GM18519 (cell line): ENCODE results near the gene SAMD4A.
"Not testable (repeated sequence)": the region's sequence is repeated elsewhere in the genome, so short reads cannot be mapped to it uniquely, and the experiment has no call there.

Experiments used
- ATAC-seq: cut with Tn5 transposase; IDR thresholded peaks from one replicate; pipeline ENCODE4 v1.9.1; 2021; ENCODE audit warnings: mild to moderate bottlenecking, moderate library complexity; ENCODE audit not compliant: unreplicated experiment, low FRiP score

SAMD4A gene

DNA sequence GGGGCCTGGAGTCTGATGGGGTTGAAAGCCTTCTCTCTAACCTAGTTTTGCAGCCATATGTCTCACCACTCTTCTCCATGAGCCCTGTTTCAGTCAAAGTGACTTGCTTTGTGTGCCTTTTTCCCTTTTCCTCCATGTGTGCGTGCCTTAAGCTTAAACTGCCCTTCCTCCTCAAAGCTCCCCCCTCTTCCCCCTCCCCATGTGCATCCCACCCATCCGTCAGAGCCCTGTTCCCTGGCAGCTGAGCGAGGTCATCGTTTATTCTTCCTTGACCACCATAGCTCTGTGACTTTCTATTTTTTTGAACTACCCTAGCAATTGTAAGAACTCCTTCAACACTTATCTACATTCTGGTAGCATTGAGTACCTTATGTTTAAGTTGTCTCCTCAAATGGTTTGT lies 24.9 kb downstream of the SAMD4A start:
- no peak for ATAC-seq

DNA sequence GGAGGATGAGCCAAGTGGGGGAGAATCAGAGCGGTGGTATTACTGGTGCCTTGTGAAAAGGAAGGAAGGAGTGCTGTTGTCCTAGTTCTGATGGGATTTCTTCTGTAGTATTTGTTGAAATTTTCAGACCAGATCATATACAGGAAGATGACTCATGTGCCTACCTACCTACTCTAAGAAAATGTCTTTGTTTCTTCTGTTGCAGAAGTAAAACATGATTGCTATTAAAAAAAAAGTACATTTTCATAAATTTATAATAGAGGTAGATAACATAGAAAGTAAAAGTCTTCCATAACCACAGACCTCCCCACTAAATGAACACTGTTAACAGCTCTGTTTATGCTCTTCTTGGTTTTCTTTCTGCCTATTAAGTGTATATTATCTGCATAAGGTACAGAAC lies 26.9 kb downstream of the SAMD4A start:
- ATAC-seq: no peak

DNA sequence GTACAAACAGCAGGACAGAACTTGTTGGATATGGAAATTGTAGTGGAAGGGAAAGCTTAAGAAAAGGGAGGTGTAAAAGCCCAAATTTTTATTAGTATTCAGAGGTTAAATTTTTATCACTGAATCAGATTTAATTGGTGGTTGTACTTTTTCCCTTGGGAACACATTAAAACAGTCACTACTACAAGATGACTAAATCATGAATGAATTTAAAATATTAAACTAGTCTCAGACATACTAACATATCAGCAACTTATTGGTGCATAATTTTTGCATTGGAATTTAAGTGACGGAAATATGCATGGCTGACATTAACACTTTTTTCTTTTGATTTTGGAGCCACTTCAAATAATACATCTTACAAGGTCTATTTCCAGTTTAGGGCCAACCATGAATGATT lies 27.6 kb downstream of the SAMD4A start:
- ATAC-seq: no peak

GRCh38 chr14:54597795-54598443 lies 31.0 kb downstream of the SAMD4A start:
- no peak for ATAC-seq

DNA sequence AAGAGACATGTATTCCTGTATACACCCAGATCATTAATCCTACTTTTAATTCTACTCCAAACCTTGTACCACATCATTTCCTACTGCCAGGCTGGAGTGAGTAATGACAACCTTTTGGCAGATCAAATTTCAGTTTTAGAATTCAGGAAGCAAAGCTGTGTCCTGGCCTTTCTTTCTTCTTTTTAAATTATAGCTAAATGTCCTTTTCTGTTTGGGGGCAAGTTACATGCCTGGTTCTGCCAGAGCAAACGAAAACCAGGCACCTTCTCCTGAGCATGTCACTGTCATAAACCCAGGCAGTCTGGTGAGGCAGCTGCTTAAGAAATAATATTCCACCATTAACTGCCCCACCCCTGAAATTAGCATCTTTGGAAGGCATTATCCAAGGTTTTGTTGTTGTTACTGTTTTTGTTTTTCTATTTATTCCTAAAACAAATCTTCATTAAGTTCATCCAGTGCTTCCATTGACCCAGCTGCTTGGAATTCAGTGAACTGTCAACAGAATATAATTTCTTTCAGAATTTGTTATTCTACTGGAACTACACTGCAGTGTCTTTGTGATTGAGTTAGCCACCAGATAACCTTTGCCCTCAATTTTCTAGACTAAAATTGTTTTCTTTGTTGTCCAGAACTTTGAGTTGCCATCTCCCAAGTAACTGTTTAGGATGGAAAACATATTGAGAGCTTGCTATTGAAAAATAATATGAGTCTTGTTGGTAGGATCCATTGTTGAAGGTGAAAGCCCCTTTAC lies 33.2 kb downstream of the SAMD4A start:
- ATAC-seq: no peak

DNA sequence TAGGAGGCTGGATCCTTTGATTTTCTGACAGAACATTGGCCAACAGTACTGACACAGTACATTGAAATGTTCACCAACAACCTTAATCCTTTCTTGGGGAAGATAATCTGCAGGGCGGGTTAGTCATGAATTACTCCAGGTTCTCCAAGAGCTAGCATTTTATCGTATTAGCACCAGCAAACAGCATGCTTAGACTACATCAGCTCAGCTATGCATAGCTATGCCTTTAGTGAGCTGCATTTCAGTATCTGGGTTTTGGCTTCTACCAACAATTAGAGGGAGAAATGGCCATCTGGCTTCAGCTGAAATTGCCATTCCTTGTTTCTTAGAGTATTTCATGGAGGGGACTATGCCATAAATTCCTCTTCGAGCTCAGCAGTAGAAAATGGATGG lies 33.8 kb downstream of the SAMD4A start:
- ATAC-seq: no peak

GRCh38 chr14:54603362-54603761 lies 36.4 kb downstream of the SAMD4A start:
- no peak for ATAC-seq

GRCh38 chr14:54606178-54606577 lies 39.2 kb downstream of the SAMD4A start:
- no peak for ATAC-seq

- no peak for ATAC-seq
Measured at GRCh38 chr14:54606631-54607133, 39.8 kb downstream of the SAMD4A start.

- no peak for ATAC-seq
Measured at GRCh38 chr14:54609576-54609975, 42.6 kb downstream of the SAMD4A start.

GRCh38 chr14:54610051-54610977 lies 43.4 kb downstream of the SAMD4A start:
- no peak for ATAC-seq

DNA sequence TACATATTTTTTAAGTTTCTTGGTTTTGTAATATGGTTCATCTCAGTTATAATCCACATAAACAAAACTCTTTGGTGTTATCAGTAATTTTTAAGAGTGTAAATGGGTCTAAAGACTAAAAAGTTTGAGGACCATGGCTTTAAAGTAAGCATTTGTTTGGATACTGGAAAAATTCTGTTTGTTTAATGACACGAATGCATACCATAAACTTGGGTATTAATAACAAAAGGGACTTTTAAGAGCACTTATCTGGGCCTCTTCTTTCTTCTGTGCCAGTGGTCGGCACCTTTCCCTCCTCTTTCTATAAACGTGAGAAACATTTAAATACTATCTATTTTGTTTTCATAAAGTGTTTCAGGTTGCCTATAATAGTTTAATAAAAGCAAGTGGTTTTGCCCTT lies 47.4 kb downstream of the SAMD4A start:
- no peak for ATAC-seq

GRCh38 chr14:54617467-54617866 lies 50.5 kb downstream of the SAMD4A start:
- no peak for ATAC-seq

DNA sequence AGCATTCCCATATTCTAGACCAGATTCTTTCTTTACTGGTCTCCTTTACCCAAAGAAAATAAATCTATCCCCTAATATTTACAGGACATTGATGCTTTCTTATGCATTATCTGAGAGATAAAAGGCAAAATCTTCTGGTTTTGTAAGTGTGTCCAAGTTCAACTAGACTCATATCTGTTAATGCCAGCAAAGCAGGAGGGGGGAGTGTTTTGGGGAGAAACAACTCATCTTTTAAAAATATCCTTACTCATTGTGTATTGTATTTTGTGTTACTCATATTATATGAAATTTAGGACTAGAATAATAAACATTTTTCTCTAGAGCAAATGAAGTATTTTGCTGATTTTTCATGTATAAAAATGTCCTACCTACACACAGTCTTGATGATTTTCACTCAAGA lies 54.8 kb downstream of the SAMD4A start:
- ATAC-seq: no peak

DNA sequence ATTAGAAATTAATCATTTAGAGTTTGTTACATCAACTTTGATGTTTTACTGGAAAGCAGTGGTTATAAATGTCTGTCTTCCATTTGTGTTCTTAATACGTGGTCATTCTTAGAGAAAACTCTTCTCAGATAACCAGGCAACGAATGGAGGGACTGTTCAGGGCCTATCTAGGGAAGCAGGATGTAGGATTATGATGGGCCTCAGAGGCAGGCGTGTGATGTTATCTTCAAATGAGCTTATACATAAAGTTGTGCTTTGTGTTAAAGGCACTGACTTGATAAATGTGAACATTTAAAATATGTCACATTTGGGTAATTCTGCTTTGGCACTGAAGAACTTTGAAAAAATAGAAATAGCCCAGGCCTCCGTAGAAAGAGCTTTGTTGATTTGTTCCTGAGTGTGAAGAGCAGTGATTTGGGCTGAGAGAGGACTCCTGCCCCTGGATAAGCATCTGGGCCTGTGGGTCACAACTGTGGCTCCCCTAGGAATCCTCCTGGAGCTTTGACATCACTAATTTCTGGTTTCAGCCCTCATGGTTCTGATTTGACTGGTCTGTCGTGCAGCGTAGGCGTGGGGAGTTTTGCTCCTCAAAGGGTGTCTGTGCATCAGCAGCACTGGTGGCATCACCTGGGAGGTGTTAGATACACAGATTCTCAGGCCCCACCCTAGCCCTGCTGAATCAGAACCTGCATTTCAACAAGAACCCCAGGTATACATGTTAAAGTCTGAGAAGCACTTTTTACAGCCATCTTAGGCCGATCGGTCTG lies 55.4 kb downstream of the SAMD4A start:
- ATAC-seq: peak; percentile 87

- no peak for ATAC-seq
Measured at GRCh38 chr14:54623279-54624004, 56.5 kb downstream of the SAMD4A start.

DNA sequence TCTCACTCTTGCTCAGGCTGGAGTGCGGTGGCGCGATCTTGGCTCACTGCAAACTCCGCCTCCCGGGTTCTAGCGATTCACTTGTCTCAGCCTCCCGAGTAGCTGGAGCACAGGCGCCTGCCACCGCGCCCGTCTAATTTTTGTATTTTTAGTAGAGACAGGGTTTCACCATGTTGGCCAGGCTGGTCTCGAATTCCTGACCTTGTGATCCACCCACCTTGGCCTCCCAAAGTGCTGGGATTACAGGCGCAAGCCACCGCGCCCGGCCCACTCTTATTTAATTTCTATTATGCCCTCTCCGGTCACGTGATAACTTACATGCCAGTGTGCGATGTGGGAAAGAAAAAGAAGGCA lies 57.1 kb downstream of the SAMD4A start:
- not testable (repeated sequence) for ATAC-seq

DNA sequence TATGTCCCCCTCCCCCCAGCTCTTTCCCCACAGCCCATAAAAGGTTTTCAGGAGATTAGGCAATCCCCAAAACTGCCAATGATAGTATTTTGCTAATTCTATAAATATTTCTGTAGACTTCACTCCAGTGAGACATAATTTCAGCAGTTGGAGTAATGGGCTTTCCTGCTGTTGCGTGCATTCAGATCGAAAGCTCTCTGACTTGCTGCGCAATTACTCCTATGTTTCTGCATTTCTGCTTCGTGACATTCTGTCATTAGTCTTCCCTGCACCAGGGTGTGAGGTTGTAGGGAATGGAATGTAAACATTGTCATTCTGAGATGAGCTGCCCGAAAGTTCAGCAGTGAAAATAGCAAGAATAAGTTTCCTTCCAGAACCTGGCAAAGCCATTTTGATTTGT lies 58.2 kb downstream of the SAMD4A start:
- no peak for ATAC-seq

GRCh38 chr14:54627219-54627539 lies 60.3 kb downstream of the SAMD4A start:
- no peak for ATAC-seq
